HEK293T (cell line): ENCODE data around the gene CDHR3.
"Not testable (repeated sequence)": the region's sequence is repeated elsewhere in the genome, so short reads cannot be mapped to it uniquely, and the experiment has no call there.

ENCODE experiments used
- CTCF ChIA-PET: fragments of 350-600 bp; formaldehyde crosslinking; extraction: SDS; loops from one replicate; lab custom pipeline; 2021; ENCODE audit warnings: antibody characterized with exemption, inconsistent platforms; lab: Yijun Ruan, JAX
- POLR2A ChIA-PET: fragments of 350-600 bp; formaldehyde crosslinking; extraction: SDS; loops from one replicate; lab custom pipeline; 2020; ENCODE audit warnings: antibody characterized with exemption, inconsistent platforms; lab: Yijun Ruan, JAX
- DNase-seq: peaks from one replicate; pipeline ENCODE4 v3.0.0; 2012; ENCODE audit warnings: mixed read lengths; ENCODE audit errors: extremely low spot score
- ARNT ChIP-seq: fragments of 450-650 bp; IDR thresholded peaks from 2 replicates; pipeline ENCODE4 v1.6.1; 2017; ENCODE audit warnings: mild to moderate bottlenecking
- BHLHE40 ChIP-seq: fragments of 450-650 bp; IDR thresholded peaks from 2 replicates; pipeline ENCODE4 v1.6.1; 2016; ENCODE audit warnings: mild to moderate bottlenecking, moderate library complexity, borderline replicate concordance
- CTBP1 ChIP-seq: fragments of 450-650 bp; IDR thresholded peaks from 2 replicates; pipeline ENCODE4 v1.6.1; 2016; ENCODE audit warnings: borderline replicate concordance
- ELF4 ChIP-seq: fragments of 450-650 bp; IDR thresholded peaks from 2 replicates; pipeline ENCODE4 v1.6.1; 2017; ENCODE audit warnings: antibody characterized with exemption
- FOXA1 ChIP-seq: fragments of 450-650 bp; IDR thresholded peaks from 2 replicates; pipeline ENCODE4 v1.6.1; 2016; ENCODE audit warnings: mild to moderate bottlenecking
- FOXK2 ChIP-seq: fragments of 450-650 bp; IDR thresholded peaks from 2 replicates; pipeline ENCODE4 v1.6.1; 2016; ENCODE audit warnings: mild to moderate bottlenecking
- FOXM1 ChIP-seq: fragments of 450-650 bp; IDR thresholded peaks from 2 replicates; pipeline ENCODE4 v1.6.1; 2017; ENCODE audit warnings: mild to moderate bottlenecking, borderline replicate concordance
- HDGF ChIP-seq: fragments of 450-650 bp; IDR thresholded peaks from 2 replicates; pipeline ENCODE4 v1.6.1; 2017; ENCODE audit warnings: antibody characterized with exemption, borderline replicate concordance
- L3MBTL2 ChIP-seq: fragments of 450-650 bp; conservative IDR thresholded peaks from 2 replicates; pipeline ENCODE4 v1.6.1; 2016; ENCODE audit warnings: mild to moderate bottlenecking
- LEF1 ChIP-seq: fragments of 450-650 bp; IDR thresholded peaks from 2 replicates; pipeline ENCODE4 v1.6.1; 2017; ENCODE audit warnings: mild to moderate bottlenecking, borderline replicate concordance
- NFRKB ChIP-seq: fragments of 450-650 bp; IDR thresholded peaks from 2 replicates; pipeline ENCODE4 v1.6.1; 2016; ENCODE audit warnings: mild to moderate bottlenecking, moderate library complexity
- PKNOX1 ChIP-seq: fragments of 450-650 bp; IDR thresholded peaks from 2 replicates; pipeline ENCODE4 v1.6.1; 2016
- SP1 ChIP-seq: fragments of 450-650 bp; IDR thresholded peaks from 2 replicates; pipeline ENCODE4 v1.6.1; 2017
- SUZ12 ChIP-seq: fragments of 450-650 bp; IDR thresholded peaks from 2 replicates; pipeline ENCODE4 v1.6.1; 2016; ENCODE audit warnings: mild to moderate bottlenecking
- TARDBP ChIP-seq: fragments of 450-650 bp; IDR thresholded peaks from 2 replicates; pipeline ENCODE4 v1.6.1; 2016
- ZNF384 ChIP-seq: fragments of 450-650 bp; IDR thresholded peaks from 2 replicates; pipeline ENCODE4 v1.6.1; 2016

The CDHR3 gene

GRCh38 chr7:106001886-106002285, 38.8 kb downstream of the CDHR3 start:
- CTCF ChIA-PET = no interaction called here
- POLR2A ChIA-PET = no interaction called here
- TF ChIP-seq HDGF (no peak), ZNF384 (no peak), L3MBTL2 (no peak), ARNT (no peak)
- DNase-seq = no peak

GRCh38 chr7:106003525-106004064, 40.5 kb downstream of the CDHR3 start:
- DNase-seq = no peak
- POLR2A ChIA-PET = no interaction called here
- no peak for TF ChIP-seq FOXM1
- no peak for TF ChIP-seq LEF1
- no peak for TF ChIP-seq HDGF
- TF ChIP-seq SUZ12 = no peak
- no peak for TF ChIP-seq SP1
- TF ChIP-seq ARNT = no peak
- TF ChIP-seq FOXA1 = no peak
- no peak for TF ChIP-seq ELF4
- no peak for TF ChIP-seq NFRKB
- no peak for TF ChIP-seq BHLHE40
- no peak for TF ChIP-seq L3MBTL2
- TF ChIP-seq FOXK2 = no peak
- no peak for TF ChIP-seq TARDBP
- no peak for TF ChIP-seq CTBP1
- no peak for TF ChIP-seq PKNOX1
- TF ChIP-seq ZNF384 = no peak
- CTCF ChIA-PET = interaction anchor here (0.5 kb wide), 1 partner anchor 996 kb away, joined by 3 read pairs; no protein-coding TSS in a partner anchor

GRCh38 chr7:106006906-106007305, 43.8 kb downstream of the CDHR3 start:
- DNase-seq = no peak
- ChIA-PET CTCF (no interaction called here), POLR2A (no interaction called here)
- TF ChIP-seq PKNOX1 (no peak), L3MBTL2 (no peak), TARDBP (no peak), LEF1 (no peak), CTBP1 (no peak), HDGF (no peak), FOXA1 (no peak), FOXK2 (no peak), NFRKB (no peak), FOXM1 (no peak), ELF4 (no peak)

- CTCF ChIA-PET = interaction anchor here (0.6 to 2.4 kb wide), 2 partner anchors 9 to 78 kb away, joined by 5 to 9 read pairs; no protein-coding TSS in a partner anchor
- POLR2A ChIA-PET, DNase-seq: not testable (repeated sequence)
Observed at GRCh38 chr7:106007796-106008195, 44.7 kb downstream of the CDHR3 start.

- POLR2A ChIA-PET = no interaction called here
- peak; percentile 95 for DNase-seq
- TF ChIP-seq L3MBTL2 (peak; percentile 53), FOXA1 (no peak), ARNT (no peak), TARDBP (no peak), PKNOX1 (peak; percentile 86), FOXK2 (no peak)
- CTCF ChIA-PET = interaction anchor here (0.7 to 2.4 kb wide), 7 partner anchors 9 to 357 kb away, joined by 3 to 9 read pairs (median 4); no protein-coding TSS in a partner anchor
Observed at GRCh38 chr7:106009503-106010226, 46.6 kb downstream of the CDHR3 start.

- CTCF ChIA-PET = interaction anchor here (0.7 to 2.4 kb wide), 7 partner anchors 10 to 358 kb away, joined by 3 to 9 read pairs (median 4); no protein-coding TSS in a partner anchor
Observed at GRCh38 chr7:106010331-106010730, 47.3 kb downstream of the CDHR3 start.

More at GRCh38 chr7:106010331-106010730, 47.3 kb downstream of the CDHR3 start:
- DNase-seq = no peak
- POLR2A ChIA-PET = no interaction called here
- TF ChIP-seq CTBP1 (no peak), ARNT (no peak), BHLHE40 (no peak), FOXM1 (no peak), LEF1 (no peak), L3MBTL2 (no peak), NFRKB (no peak), HDGF (no peak), SUZ12 (no peak), SP1 (no peak), PKNOX1 (no peak), FOXA1 (no peak), ELF4 (no peak), TARDBP (no peak)
